Keratinocyte (primary cell): Measurements from ENCODE around the gene ANKMY1. TPM values are rescaled to one million over a fixed set of nuclear protein-coding genes. Genes with fewer than 3 reads are reported as not detected.

Experiments used
- DNase-seq: peaks from one replicate; pipeline ENCODE4 v3.0.0-alpha.2; 2011; ENCODE audit warnings: low read depth, missing footprints, low spot score
- FAIRE-seq: peaks from 2 replicates; lab custom pipeline; 2011; peaks lifted over from hg19 to GRCh38; lab: Jason Lieb, UNC
- H2AFZ ChIP-seq: 2 replicates; pipeline ENCODE4 v1.6.0; 2012; ENCODE audit warnings: low read length, control low read depth, inconsistent platforms; ENCODE audit not compliant: control insufficient read depth
- H3K27ac ChIP-seq: 2 replicates; pipeline ENCODE4 v1.5.1; 2011; ENCODE audit warnings: low read length; ENCODE audit not compliant: control insufficient read depth, insufficient read depth
- H3K27me3 ChIP-seq: 3 replicates; pipeline ENCODE4 v1.6.0; 2011; ENCODE audit warnings: low read length; ENCODE audit not compliant: control insufficient read depth, insufficient read depth; ENCODE audit errors: extremely low read depth
- H3K36me3 ChIP-seq, 2 experiments: 2 replicates in 1 of 2; 3 replicates in 1 of 2; pipeline ENCODE4 v1.5.1; 2011; ENCODE audit warnings: low read length in 2 of 2, mild to moderate bottlenecking in 1 of 2; ENCODE audit not compliant: control insufficient read depth in 2 of 2, insufficient read depth in 2 of 2; ENCODE audit errors: extremely low read depth in 1 of 2
- H3K4me1 ChIP-seq: 3 replicates; pipeline ENCODE4 v1.5.1; 2011; ENCODE audit warnings: low read length; ENCODE audit not compliant: control insufficient read depth, insufficient read depth; ENCODE audit errors: extremely low read depth
- H3K4me2 ChIP-seq: 3 replicates; pipeline ENCODE4 v1.6.0; 2011; ENCODE audit warnings: low read depth, low read length; ENCODE audit not compliant: control insufficient read depth, insufficient read depth; ENCODE audit errors: extremely low read depth
- H3K4me3 ChIP-seq, 3 experiments: fragments of 200-600 bp in 1 of 3; sonication (generic) in 1 of 3; 2 replicates in 2 of 3; 3 replicates in 1 of 3; pipeline ENCODE4 v1.5.1; 2011 to 2016; ENCODE audit warnings: low read length in 3 of 3, mild to moderate bottlenecking in 3 of 3, control low read depth in 2 of 3, inconsistent platforms in 1 of 3, low read depth in 1 of 3, mixed read lengths in 1 of 3, mixed run types in 1 of 3, moderate library complexity in 1 of 3; ENCODE audit not compliant: control insufficient read depth in 2 of 3, insufficient read depth in 2 of 3; ENCODE audit errors: extremely low read depth in 1 of 3
- H3K79me2 ChIP-seq: 2 replicates; pipeline ENCODE4 v1.6.0; 2012; ENCODE audit warnings: low read length; ENCODE audit not compliant: control insufficient read depth, insufficient read depth
- H3K9ac ChIP-seq: 3 replicates; pipeline ENCODE4 v1.6.0; 2011; ENCODE audit warnings: low read length; ENCODE audit not compliant: control insufficient read depth, insufficient read depth; ENCODE audit errors: extremely low read depth
- H3K9me1 ChIP-seq: 3 replicates; pipeline ENCODE4 v1.6.0; 2011; ENCODE audit warnings: low read length; ENCODE audit not compliant: control insufficient read depth, insufficient read depth; ENCODE audit errors: extremely low read depth
- H3K9me3 ChIP-seq: 2 replicates; pipeline ENCODE4 v1.5.1; 2012; ENCODE audit warnings: low read depth, low read length; ENCODE audit not compliant: control insufficient read depth
- H4K20me1 ChIP-seq: 3 replicates; pipeline ENCODE4 v1.6.0; 2011; ENCODE audit warnings: low read length; ENCODE audit not compliant: control insufficient read depth, insufficient read depth; ENCODE audit errors: extremely low read depth
- EZH2 ChIP-seq: IDR thresholded peaks from one replicate; pipeline ENCODE4 v1.6.1; 2012; ENCODE audit warnings: inconsistent platforms, mild to moderate bottlenecking, low read length, moderate library complexity
- dilution Hi-C: fragments of 300-500 bp; cut with MboI; formaldehyde crosslinking; loops from one replicate; pipeline ENCODE4 v1.7.0; 2020; ENCODE audit warnings: low sequenced_read_pairs; ENCODE audit not compliant: extremely low pct_ligation_motif_present
- polyA plus RNA-seq, 5 experiments: library from polyadenylated mRNA; depleted of rRNA in 3 of 5; stranded (reverse) in 3 of 5; stranded (forward) in 1 of 5; unstranded in 1 of 5; fragments of >200 nt; gene quantifications; 1 replicate in 1 of 5; 2 replicates in 3 of 5; 3 replicates in 1 of 5; pipeline versions ENCODE4 v1.2.1 to v1.2.3, GENCODE V29; 2011 to 2012; ENCODE audit warnings: missing spikeins in 2 of 5, low read depth in 1 of 5, low replicate concordance in 1 of 5
- TF ChIP-seq, protein P1 (sequence below), 3 experiments: IDR thresholded peaks in 1 of 3; conservative IDR thresholded peaks in 1 of 3; optimal IDR thresholded peaks in 1 of 3; 2 replicates in 2 of 3; 3 replicates in 1 of 3; pipeline versions ENCODE3 to v1.5.1; 2011; ENCODE audit warnings: low read length in 3 of 3, mild to moderate bottlenecking in 3 of 3, moderate library complexity in 2 of 3, control low read depth in 1 of 3, inconsistent platforms in 1 of 3; ENCODE audit not compliant: insufficient read depth in 2 of 3; ENCODE audit errors: extremely low read depth in 1 of 3

The ANKMY1 gene
- polyA plus RNA-seq, 1 donor (not counting 4 experiments of a cell fraction or from before 2014, with no cell fraction given) = 3.3 TPM

DNA sequence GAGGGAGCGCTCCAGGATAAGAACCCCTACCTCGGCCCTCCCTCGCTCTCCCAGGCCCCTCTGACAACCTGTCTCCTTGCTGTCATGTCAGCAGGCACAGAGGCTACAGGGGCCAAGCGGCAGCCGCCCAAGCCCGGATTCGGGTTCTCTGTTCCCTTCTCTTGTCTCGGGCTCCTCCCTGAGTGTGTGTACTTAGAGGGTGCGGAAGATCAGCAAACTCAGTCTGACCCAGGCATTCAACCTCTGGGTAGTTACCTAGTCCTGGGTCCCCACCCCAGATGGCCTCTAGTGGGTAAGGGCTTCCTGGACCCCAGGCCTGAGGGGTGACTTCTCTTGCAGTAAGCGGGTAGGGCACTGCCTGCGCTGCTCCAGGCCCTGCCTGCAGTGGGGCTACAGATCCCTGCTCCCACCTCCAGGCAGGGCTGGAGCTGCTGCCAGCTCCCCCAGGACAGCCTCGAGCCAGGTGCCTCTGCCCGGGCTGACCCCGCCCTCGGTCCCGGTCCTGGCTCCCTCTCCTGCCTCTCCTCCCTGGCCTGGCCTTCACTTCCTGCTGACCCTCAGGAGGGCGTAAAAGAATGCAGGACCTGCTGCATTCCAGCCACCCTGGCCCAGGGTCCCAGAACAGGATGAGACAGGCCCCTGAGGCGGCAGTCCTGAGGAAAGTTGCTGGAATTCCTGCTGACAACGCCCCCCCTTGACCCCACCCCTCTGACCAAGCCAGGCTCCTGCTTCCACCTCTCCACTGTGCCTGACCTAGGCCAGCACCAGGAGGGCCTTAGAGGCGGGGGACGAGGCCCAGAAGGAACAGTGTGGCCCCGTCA, 100.4 kb downstream of the ANKMY1 start:
- H3K36me3 ChIP-seq = peaks cover 4 to 9% of the 10 kb centered on the region in 2 experiments
- no peak overlapping the region for H3K4me3 ChIP-seq
- no peak overlapping the region for H3K27ac ChIP-seq
- H3K9me3 ChIP-seq = no peaks in the 10 kb centered on the region
- FAIRE-seq (no peak), DNase-seq (no peak)
- no peaks in the 10 kb centered on the region for H3K9me1 ChIP-seq
- no peak overlapping the region for H2AFZ ChIP-seq
- no peak overlapping the region for H3K9ac ChIP-seq
- H3K79me2 ChIP-seq = peaks cover 22% of the 10 kb centered on the region
- H3K27me3 ChIP-seq = peaks cover 5% of the 10 kb centered on the region
- H4K20me1 ChIP-seq = peaks cover 34% of the 10 kb centered on the region
- no peak overlapping the region for H3K4me2 ChIP-seq
- H3K4me1 ChIP-seq = peaks cover 11% of the 10 kb centered on the region
- dilution Hi-C loops = no loop called here
- TF ChIP-seq EZH2 = no peak
- TF ChIP-seq, protein P1, sequence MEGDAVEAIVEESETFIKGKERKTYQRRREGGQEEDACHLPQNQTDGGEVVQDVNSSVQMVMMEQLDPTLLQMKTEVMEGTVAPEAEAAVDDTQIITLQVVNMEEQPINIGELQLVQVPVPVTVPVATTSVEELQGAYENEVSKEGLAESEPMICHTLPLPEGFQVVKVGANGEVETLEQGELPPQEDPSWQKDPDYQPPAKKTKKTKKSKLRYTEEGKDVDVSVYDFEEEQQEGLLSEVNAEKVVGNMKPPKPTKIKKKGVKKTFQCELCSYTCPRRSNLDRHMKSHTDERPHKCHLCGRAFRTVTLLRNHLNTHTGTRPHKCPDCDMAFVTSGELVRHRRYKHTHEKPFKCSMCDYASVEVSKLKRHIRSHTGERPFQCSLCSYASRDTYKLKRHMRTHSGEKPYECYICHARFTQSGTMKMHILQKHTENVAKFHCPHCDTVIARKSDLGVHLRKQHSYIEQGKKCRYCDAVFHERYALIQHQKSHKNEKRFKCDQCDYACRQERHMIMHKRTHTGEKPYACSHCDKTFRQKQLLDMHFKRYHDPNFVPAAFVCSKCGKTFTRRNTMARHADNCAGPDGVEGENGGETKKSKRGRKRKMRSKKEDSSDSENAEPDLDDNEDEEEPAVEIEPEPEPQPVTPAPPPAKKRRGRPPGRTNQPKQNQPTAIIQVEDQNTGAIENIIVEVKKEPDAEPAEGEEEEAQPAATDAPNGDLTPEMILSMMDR (optimal IDR thresholded peaks at IDR 0.05 in 1 of 3, IDR thresholded peaks at IDR 0.05 in 1 of 3, conservative IDR thresholded peaks at IDR 0.05 in 1 of 3; ENCODE audit: extremely low read depth in 1 of 3, insufficient read depth in 2 of 3, low read length in 3 of 3) = no peak

DNA sequence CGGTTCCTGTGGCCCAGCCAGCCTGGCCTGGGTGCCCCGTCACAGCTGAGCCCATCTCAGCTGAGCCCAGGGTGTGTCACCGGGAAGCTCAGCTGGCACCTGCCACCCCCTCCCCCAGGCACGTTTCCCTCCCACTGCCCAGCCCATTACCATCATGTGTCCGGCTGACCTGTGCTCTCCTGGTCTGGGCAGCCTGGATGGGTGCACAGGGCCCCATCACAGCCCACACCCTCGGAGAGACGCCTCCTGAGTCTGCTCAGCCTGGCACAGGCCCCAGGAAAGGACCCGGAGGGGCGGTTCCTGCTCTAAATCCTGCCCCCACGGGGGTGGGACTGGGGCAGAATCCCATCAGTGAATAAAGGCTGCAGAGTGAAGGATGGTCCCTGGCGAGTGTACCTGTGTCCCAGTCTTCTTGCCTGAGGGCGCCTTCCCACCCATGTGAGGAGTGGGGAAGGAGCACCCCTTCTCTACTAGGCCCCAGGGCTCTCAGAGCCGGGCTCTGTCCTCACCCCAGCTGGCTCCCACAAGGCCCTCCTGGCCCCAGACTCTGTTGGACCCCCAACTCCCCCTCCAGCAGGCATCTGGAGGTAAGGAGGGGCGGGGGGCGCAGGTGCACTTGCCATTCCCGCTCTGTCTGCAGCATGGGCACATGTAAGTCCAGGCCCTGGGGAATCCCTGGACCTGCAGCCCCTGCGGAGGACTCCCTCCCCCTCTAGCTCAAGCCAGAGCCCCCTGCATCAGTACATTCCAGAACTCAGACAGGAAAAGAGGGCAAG, 101.2 kb downstream of the ANKMY1 start:
- no peak for DNase-seq
- H3K4me1 ChIP-seq = peaks cover 19% of the 10 kb centered on the region

More for the DNA sequence above, 101.2 kb downstream of the ANKMY1 start:
- no peak for FAIRE-seq
- Histone ChIP-seq H3K79me2 (peaks cover 29% of the 10 kb centered on the region), H3K9me3 (no peaks in the 10 kb centered on the region), H3K4me3 (no peak overlapping the region), H3K9ac (no peak overlapping the region), H4K20me1 (peaks cover 34% of the 10 kb centered on the region), H3K27ac (no peak overlapping the region), H2AFZ (no peak overlapping the region), H3K4me2 (no peak overlapping the region), H3K27me3 (peaks cover 5% of the 10 kb centered on the region), H3K9me1 (no peaks in the 10 kb centered on the region), H3K36me3 (peaks cover 4 to 7% of the 10 kb centered on the region in 2 experiments)
- TF ChIP-seq EZH2 = no peak
- TF ChIP-seq, protein P1 (optimal IDR thresholded peaks at IDR 0.05 in 1 of 3, IDR thresholded peaks at IDR 0.05 in 1 of 3, conservative IDR thresholded peaks at IDR 0.05 in 1 of 3; ENCODE audit: extremely low read depth in 1 of 3, insufficient read depth in 2 of 3, low read length in 3 of 3) = no peak
- dilution Hi-C loops = no loop called here
